Activated T-helper 9 cell treated with anti-CD3 and anti-CD28 coated beads, Interleukin-2, amount 50 U/mL, for 16 hours (primary cell): ENCODE measurements around the gene PAM.

ENCODE experiments used
- DNase-seq: peaks from one replicate; pipeline ENCODE4 v3.0.0-alpha.2; 2020; ENCODE audit warnings: low read depth

Gene PAM

DNA sequence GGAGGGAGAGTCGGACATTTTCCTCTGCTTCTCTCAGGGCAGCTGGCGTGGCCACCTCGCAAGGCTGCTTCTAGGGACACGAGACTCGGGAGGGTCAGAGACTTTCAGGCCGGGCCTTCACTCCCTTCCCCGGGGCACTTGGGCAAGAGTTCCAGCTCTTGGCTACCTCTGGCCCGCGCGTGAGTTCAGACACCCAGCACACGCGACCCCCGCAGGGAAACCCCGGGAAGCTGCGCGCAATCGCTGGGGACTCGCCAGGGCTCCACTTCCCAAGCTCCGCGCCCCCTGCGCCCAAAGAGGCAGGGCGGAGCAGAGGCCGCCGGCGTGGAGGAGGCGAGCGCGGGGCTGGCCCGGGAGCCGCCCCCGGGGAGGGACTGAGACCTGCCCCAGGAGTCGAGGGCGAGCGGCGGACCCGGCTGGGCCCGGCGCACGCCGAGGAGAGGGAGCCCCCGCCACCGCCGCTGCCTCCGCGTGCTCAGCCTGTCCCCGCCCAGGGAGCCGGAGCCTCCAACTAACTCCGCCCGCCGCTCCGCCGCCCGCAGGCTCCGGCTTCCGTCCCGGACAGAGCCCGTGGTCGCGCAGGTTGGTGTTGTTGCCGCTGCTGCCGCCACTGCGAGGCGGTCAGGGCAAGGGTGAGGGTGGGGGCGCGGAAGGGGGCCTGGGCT lies at the start of gene PAM:
Gene PAM, plus strand, starts transcription at position 539 of the 665 bp plus-strand sequence. CDS start 110,891 bp downstream, outside the sequence.
- DNase-seq, result peak; percentile 71

DNA sequence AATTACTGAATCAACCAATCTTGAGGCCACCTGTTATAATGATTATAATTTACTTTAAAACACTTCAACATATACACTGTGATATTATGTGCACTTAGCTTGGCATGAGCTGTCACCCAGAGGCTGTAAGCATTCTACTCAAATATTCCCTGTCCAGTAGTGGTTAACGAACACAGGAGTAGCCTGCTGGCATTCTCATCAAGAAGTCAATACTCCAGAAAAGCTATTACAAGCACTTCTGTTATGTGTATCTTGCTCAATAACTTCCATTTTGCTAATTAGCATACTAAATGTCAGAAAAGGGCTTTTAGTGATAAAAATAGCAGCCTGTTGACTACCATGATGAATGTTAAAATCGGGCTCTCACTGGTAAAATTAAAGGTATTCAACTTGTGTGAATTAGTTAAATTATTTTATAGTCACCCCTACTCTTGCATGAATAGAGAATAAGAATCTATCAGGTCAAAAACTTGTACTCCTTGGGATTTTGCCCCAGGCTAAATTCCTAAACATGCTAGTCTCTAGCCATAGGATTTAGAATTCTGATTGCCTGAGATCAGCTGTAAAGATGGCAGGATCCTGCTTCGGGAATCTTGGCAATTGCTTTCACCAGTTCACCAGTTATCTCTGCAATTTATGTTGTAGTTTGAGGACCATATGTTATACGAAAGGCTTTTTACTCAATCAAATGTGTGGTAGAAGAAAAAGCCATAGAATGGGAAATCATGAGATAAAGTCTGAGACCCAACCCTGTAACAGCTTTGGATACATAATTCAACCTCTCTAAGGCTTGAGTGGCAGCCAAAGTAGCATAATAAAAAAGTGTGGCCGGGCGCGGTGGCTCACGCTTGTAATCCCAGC lies 43.4 kb upstream of the PAM start:
- DNase-seq, result no peak

DNA sequence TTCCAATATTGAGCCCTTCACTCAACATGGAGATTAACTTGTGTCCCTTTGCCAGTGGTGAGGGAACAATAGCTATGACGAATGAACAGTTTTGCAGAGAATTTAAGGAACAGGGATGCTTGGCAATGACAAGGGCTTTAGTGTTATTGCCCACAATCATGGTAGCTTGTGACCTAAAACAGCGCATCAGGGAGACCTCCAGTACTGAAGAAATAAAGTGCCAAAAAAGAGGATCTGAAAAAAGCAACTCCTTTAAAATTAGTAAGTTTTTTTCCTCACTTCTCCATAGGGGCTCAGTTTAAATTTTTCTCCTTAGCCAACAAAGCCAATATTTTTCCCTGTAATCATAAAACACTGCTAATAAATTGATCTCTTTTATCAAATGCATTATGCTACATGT lies 41.8 kb upstream of the PAM start:
- DNase-seq, result no peak

DNA sequence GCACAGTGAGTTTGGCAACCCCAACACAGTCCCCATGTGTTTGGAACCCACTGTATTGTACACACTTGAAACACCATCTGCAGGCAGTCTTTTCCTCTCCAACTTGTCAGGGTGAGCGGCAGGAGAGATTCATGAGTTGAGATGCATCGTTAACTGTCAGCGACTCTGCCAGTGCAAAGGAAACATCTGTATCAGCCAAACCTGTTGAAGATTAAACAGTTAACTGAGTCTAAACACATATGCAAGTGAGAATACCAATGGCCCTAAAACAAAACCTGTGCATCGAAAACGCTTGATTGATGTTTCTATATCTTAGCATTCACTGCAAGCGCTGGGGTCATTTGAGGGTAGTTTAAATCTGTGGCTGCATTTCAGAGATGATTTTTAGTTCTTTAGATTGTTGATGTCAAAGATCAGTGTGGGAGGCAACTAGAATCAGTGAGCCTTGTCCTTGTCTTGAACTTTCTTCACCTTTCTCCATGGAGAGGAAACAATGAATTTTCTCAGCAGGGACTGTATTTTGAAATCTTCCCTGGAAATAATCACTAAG lies 41.3 kb upstream of the PAM start:
- DNase-seq, result no peak

DNA sequence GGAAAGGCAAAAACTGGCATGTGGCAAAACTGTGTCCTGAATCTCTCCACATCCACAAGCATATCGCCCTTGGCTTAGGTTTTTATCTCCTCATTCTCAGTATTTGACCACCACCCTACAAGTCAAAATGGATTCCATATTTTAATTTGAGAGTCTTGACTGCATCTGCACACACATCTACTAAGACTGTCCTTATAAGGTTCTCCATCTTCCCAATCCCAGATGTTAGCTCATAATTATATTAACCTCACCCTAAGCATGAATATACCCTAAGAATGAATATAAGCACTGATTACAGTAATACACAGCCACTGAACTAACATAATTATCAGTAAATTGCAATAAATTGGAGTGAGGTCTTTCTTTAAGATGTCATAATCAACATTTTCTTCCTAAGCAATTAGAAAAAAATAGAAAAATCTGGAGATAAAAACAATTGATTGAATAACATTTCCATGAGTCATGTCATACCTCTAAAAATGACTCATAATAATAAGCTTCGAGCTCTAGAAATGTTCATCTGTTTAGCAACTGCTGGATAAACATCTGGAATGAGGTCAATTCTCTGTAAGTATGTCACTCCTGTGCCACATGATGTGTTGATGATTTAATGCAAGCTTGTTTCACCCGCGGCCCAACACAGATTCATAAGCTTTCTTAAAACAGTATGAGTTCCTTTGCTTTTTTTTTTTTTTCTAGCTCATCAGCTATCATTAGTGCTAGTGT lies 39.9 kb upstream of the PAM start:
- peak; percentile 2 for DNase-seq

DNA sequence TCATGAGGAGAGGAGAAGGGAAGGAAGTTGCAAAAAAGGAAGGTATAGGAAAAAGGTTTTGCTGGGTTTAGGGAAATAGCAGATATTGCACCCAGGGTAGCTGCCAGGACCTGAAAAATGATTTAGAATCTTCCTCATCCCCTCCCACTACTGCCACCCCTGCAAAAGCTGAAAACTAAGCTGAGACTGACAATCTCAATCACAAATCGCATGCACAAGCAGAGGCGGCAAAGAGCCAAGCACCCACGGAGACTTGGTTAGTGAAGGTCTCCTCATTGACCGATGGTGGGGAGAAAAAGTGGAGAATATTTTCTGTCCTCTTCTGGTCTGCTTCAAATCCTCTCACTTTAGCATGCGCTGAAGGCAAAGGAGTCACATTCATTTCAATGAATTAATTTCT lies 39.1 kb upstream of the PAM start:
- no peak for DNase-seq

DNA sequence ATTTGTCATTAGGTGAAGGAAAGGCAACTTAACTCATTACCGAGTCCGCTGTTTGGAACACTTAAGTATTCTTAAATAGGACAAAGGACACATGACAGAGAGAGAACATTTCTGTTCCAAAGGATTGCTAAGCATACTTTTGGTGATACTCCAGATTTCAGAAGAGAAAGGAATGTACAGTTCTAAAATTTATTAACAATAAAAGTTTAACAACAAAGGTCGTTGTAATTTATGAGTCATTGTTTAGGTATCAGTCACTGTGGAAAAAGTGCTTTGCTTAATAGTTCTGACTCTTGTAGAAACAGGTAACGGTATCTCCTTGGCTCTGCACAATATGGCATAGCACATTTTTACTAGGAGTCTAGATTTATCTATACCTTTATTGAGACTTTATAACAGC lies 36.3 kb upstream of the PAM start:
- no peak for DNase-seq

DNA sequence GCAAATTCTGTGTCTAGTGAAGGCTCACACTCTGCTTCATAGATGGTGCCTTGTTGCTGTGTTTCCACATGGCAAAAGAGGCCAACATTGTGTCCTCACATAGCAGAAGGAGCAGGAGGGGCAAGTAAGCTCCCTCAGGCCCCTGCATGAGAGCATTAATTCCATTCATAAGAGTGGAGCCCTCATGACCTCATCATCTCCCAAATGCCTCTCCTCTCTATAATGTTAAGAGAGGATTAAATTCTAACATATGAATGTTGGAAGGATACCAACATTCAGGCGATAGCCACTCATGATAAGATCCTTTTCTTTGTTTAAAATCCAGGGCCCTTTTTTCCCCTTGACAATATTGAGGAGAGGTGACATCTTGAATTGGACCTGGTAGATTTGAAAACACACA lies 35.2 kb upstream of the PAM start:
- DNase-seq, result no peak

DNA sequence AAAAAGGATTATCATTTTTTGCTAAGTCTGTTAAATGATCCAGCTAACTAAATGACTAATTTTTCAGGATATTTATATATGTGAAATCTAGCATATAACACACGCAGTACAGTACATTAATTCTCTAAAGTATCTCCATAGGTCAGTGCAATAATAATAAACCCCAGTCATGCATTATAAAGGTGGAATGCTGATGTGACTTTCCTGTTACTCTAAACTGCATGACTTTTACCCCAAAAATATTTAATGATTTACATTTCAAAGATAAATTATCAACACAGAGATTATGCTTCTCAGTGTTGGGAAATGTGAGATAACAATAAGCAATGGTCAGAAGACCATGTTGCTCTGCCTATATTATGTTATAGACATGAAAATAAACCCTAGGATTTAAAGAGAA lies 34.1 kb upstream of the PAM start:
- DNase-seq, result no peak

DNA sequence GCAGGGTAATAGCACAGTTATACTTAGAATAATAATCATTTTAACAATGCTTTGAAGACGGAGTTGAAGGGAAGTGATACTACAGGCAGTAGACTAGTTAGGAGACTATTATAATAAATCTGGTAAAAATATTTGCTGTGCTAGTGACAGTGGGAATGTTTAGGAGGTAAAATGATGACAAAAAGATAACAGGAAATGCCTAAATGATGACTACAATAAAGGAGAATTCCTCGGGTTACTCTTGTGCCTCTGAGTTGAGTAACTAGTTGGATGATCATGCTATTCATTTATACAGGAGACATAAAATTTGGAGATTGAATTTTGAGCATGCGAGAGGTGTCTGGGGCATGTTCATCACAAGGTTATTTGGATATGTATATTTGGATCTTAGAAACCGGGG lies 32.2 kb upstream of the PAM start:
- no peak for DNase-seq

DNA sequence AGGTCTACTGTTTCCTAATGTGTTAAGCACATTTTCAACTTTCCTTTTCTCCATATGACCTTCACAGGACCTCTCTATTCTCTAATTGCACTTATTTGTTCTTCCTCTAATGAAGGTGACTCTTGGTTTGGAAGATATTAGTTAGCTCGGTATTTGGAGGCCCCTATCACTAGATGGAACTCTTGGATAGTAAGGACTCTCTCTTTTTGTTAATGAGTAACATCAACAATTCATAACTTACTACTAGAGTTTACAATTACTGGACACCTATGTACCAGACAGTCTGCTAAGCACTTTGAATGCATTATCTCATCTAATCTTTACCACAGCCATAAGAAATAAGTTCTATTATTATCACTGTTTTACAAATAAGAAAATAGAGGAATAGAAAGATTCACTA lies 23.4 kb upstream of the PAM start:
- DNase-seq, result no peak

DNA sequence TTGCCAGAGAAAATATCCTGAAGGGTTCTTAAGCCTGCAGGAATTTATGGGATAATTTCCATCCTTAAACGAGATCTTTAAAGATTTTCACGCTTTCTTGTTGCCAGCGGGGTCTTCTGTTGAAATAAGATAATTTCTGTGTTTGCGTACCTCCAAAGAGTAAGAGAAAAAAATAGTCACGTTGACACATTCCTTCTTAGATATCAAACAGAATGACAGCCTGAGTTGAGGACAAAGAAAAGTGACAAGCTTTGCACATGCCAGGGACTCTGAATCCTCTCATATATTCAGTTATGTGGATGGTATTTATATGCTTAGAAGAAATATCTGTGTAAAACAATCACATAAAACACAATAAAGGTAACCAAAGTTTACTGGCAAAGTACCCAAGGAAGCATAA lies 21.6 kb upstream of the PAM start:
- DNase-seq, result no peak

DNA sequence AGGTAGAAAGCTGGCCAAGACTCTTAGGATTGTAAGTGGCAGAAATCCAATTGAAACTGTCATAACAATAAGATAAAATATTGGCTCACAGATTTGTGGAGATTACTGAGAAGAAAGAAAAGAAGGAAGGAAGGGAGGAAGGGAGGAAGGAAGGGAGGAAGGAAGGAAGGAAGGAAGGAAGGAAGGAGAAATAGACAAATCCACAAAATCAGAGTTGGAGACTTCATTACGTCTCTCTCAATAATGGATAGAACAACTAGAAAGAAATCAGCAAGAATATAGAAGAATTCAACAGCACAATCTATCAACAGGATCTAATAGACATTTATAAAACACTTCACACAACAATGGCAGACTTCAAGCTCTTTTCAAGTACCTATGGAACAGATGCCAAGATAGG lies 17.9 kb upstream of the PAM start:
- no peak for DNase-seq

DNA sequence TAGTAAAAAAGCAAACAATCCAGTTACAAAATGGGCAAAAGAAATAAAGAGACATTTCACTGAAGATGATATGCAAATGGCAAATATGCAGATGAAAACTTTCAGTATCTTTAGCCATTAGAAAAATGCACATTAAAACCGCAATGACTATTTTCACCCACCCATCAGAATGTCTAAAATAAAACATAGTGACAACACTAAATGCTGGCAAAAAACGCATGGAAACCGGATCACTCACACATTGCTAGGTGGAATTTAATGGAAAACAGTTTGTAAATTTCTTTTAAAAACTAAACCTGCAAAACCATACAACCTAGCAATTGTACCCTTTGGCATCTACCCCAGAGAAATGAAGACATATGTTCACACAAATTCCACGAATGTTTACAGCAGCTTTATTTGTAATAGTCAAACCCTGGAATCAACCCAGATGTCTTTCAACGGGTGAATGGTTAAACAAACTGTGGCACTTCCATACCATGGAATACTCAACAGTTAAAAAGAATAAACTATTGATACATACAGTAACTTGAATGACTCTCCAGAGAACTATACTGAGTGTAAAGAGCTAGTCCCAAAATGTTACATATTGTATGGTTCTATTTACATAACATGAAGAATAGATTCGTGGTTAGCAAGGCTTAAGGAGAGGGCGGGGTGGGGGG lies 17.2 kb upstream of the PAM start:
- no peak for DNase-seq

DNA sequence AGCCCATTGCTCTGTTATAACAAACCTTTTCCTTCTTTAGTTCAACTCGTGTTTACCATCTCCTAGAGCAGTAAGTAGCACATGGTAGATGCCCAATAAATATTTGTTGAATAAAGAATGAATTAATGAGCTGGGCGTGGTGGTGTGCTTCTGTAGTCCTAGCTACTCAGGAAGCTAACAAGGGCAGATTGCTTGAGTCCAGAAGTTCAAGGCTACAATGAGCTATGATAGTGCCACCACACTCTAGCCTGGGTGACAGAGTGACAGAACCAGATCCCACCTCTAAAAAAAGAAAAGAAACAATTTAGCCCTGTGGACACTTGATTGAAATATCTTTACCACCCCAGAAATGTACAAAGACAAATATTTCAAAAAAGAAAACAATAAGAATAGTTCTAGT lies 14.6 kb upstream of the PAM start:
- DNase-seq, result no peak

DNA sequence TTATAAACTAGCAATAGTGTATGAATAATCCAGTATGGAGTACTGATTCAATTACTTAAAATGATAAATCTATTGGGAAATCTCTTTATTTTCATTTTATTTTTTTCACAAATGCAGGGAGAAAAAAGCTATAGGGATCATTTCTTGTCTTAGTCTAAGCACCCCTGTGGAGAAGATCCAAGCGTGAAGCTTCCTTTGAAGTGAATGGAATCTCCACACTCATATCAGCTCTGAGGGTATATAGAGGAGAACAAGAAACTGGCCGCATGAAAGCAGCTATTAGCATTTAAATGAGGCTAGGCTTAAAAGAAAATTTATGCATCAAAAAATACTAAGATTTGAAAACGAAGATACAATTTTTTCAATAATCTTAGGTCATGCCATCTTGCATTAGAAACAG lies 12.9 kb upstream of the PAM start:
- no peak for DNase-seq

DNA sequence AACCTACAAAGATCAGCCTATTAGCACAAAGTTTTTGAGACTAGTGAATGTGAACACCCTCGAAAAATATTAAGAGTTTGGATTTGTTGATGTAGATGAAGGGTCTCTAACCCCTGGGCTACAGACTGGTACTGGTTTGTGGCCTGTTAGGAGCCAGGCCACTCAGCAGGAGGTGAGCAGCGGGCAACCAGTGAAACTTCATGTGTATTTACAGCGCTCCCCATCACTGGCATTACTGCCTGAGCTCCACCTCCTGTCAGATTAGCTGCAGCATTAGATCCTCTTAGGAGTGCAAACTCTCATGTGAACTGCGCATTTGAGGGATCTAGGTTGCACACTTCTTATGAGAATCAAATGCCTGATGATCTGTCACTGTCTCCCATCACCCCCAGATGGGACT lies 11.2 kb upstream of the PAM start:
- no peak for DNase-seq

DNA sequence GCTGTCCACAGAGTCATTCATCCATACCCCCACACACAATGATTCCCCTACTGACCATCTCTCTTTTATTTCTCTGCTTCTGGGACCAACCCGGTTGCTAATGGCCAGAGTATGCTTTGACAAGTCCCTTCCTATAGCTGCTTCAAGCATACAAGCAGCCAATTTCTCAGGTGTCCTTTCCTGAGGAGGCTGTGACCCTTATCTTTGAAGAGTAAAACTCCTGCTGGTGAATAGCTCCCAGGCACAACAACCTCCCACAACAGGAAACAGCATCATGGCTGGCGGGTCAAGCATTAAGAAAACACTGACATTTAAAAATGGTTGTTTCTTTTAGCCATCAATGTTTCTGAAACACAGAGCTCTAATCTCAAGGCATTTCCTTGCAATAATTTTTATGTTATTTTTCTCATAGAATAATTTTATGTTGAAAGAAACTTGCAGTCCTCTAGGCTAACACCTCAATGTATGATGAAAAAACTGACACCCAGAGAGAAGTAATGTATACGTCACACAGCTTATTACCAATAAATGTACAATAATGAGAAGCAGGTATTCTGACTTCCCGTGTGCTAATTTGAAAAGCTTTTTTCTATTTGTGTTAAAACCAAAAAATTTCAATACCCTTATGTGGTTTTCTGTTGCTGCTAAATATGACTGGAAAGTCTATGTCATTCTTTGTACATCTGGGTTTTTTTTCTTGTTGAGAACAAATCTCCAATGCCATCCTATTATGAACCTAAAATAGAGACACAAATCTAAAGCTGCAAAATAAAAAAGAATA lies 7.5 kb upstream of the PAM start:
- no peak for DNase-seq

DNA sequence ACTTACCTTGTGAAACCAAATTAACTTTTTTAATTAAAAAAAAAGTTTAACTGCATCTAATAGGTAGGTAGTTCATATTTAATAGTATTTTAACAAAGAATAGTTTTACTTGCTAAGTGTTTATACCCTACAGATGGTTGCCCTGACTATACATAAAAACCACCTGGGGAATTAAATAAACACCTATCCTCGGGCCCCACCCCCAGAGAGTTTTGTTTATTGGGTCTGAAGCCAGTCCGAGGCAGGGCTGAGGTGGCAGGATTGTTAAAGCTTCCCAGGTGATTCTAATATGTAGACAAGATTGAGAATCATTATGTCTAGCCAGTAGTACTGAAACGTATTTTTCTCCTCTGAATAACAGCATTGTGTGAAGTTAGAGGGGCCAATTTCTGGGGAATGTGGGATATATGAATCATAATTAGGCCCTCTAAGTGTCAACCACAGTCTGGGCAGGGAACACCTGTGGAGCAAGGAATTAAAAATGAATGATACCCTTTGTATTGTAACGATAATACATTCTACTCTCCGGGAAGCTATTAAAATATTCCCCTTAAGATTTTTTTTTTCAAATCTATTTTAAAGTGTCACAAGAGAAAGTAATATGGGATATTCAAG lies 5.6 kb upstream of the PAM start:
- DNase-seq, result no peak

DNA sequence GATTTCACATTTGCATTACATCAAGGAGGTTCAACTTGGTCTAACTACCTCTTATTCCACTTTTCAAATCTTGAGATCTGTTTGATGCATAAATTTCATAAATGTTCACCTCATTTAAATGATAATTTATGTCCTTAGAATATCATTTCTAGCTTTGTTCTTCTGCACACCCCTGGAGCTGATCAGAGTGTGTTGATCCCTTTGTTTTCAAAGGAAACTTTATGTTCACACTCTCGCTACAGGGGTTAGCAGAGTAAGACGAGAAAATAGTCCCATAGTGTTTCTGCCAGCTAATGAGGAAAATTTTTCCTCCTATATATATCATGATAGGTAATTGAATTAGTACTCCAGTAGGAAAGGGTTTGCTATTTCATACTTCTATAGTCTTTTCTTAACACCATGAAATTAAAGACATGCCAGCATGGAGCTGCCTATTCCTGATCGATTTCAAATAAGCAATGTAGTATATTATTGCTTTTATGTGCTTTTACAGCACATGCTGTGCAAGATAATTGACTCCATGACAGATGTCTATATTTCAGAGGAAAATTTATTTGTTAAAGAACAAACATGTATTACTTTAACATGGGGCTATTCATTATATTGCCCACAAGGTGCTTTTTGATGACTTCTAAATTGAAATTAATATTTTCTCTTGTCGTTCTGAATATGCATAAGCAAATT lies 4.8 kb upstream of the PAM start:
- DNase-seq, result no peak
